CD4-positive, alpha-beta T cell treated with Interleukin-4 for 4 hours (primary cell): ENCODE data around the gene C19orf73.

ENCODE experiments used
- DNase-seq: peaks from one replicate; pipeline ENCODE4 v3.0.0-alpha.2; 2020

The C19orf73 gene

GRCh38 chr19:49120868-49121267 is 1.9 kb upstream of the C19orf73 start:
- DNase-seq, result no peak

- DNase-seq, result no peak
Observed at GRCh38 chr19:49120325-49120683, 1.4 kb upstream of the C19orf73 start.

GRCh38 chr19:49119411-49120324 is 725 bp upstream of the C19orf73 start, which contains the start of gene PPFIA3:
Gene PPFIA3 (plus strand): TSS chr19:49119544. CDS start chr19:49127874, 8,330 bp downstream.
- no peak for DNase-seq

GRCh38 chr19:49117677-49118564 is 1.0 kb downstream of the C19orf73 start:
- DNase-seq, result no peak

- no peak for DNase-seq
Observed at GRCh38 chr19:49116544-49116943, 2.4 kb downstream of the C19orf73 start.

GRCh38 chr19:49114630-49115363 is 4.1 kb downstream of the C19orf73 start:
- DNase-seq, result peak; percentile 24

- peak; percentile 59 for DNase-seq
Observed at GRCh38 chr19:49113762-49114629, 4.9 kb downstream of the C19orf73 start, which contains the start of gene LIN7B. Gene LIN7B (plus strand): TSS chr19:49114370. CDS start chr19:49114405, 35 bp downstream.

GRCh38 chr19:49111218-49111998 is 7.5 kb downstream of the C19orf73 start:
- no peak for DNase-seq

- DNase-seq, result no peak
Observed at GRCh38 chr19:49110567-49110966, 8.4 kb downstream of the C19orf73 start.

- DNase-seq, result no peak
Observed at GRCh38 chr19:49109569-49110233, 9.2 kb downstream of the C19orf73 start.

- DNase-seq, result no peak
Observed at GRCh38 chr19:49109051-49109450, 9.9 kb downstream of the C19orf73 start.

- DNase-seq, result no peak
Observed at GRCh38 chr19:49107625-49108459, 11.1 kb downstream of the C19orf73 start.

- peak; percentile 45 for DNase-seq
Observed at GRCh38 chr19:49106648-49107135, 12.3 kb downstream of the C19orf73 start.

- no peak for DNase-seq
Observed at GRCh38 chr19:49104229-49104864, 14.6 kb downstream of the C19orf73 start.

- DNase-seq, result no peak
Observed at GRCh38 chr19:49103331-49104085, 15.4 kb downstream of the C19orf73 start.

- DNase-seq, result no peak
Observed at GRCh38 chr19:49102303-49102702, 16.6 kb downstream of the C19orf73 start.

GRCh38 chr19:49101160-49101559 is 17.8 kb downstream of the C19orf73 start:
- DNase-seq, result no peak

GRCh38 chr19:49098795-49099194 is 20.1 kb downstream of the C19orf73 start:
- DNase-seq, result no peak
